Astrocyte (in vitro differentiated cells and primary cell): ENCODE measurements around the gene CTBP1. TPM values are rescaled to one million over a fixed set of nuclear protein-coding genes. Genes with fewer than 3 reads are reported as not detected.

Experiments
- DNase-seq: peaks from one replicate; pipeline ENCODE4 v3.0.0-alpha.2; 2010; ENCODE audit warnings: low read depth
- FAIRE-seq: peaks from 2 replicates; lab custom pipeline; 2011; peaks lifted over from hg19 to GRCh38; lab: Jason Lieb, UNC
- H2AFZ ChIP-seq: 2 replicates; pipeline ENCODE4 v1.6.0; 2012; ENCODE audit warnings: low read depth, low read length, inconsistent platforms
- H3K27ac ChIP-seq: 2 replicates; pipeline ENCODE4 v1.5.1; 2011; ENCODE audit warnings: low read depth, low read length, inconsistent platforms
- H3K27me3 ChIP-seq: 2 replicates; pipeline ENCODE4 v1.6.0; 2011; ENCODE audit warnings: low read length, inconsistent platforms; ENCODE audit not compliant: insufficient read depth
- H3K36me3 ChIP-seq: 2 replicates; pipeline ENCODE4 v1.5.1; 2011; ENCODE audit warnings: low read length, inconsistent platforms; ENCODE audit not compliant: insufficient read depth
- H3K4me1 ChIP-seq: 2 replicates; pipeline ENCODE4 v1.5.1; 2011; ENCODE audit warnings: low read length, inconsistent platforms; ENCODE audit not compliant: insufficient read depth
- H3K4me2 ChIP-seq: 2 replicates; pipeline ENCODE4 v1.6.0; 2012; ENCODE audit warnings: low read length, inconsistent platforms
- H3K4me3 ChIP-seq: 2 replicates; pipeline ENCODE4 v1.5.1; 2011; ENCODE audit warnings: low read depth, mild to moderate bottlenecking, low read length, inconsistent platforms; ENCODE audit not compliant: insufficient read depth
- H3K79me2 ChIP-seq: 2 replicates; pipeline ENCODE4 v1.6.0; 2012; ENCODE audit warnings: mild to moderate bottlenecking, low read length, inconsistent platforms; ENCODE audit not compliant: insufficient read depth
- H3K9ac ChIP-seq: 2 replicates; pipeline ENCODE4 v1.6.0; 2012; ENCODE audit warnings: mild to moderate bottlenecking, low read length, inconsistent platforms
- H3K9me3 ChIP-seq: 2 replicates; pipeline ENCODE4 v1.5.1; 2012; ENCODE audit warnings: low read depth, mild to moderate bottlenecking, low read length, inconsistent platforms; ENCODE audit not compliant: insufficient read depth
- H4K20me1 ChIP-seq: 2 replicates; pipeline ENCODE4 v1.6.0; 2012; ENCODE audit warnings: low read length, inconsistent platforms; ENCODE audit not compliant: insufficient read depth
- H3K27ac Mint-ChIP-seq: one replicate; pipeline ENCODE4 v1.8.0; 2021; ENCODE audit warnings: mild to moderate bottlenecking, mixed read lengths; ENCODE audit not compliant: unreplicated experiment
- H3K27me3 Mint-ChIP-seq: one replicate; pipeline ENCODE4 v1.8.0; 2021; ENCODE audit warnings: low read depth, mixed read lengths; ENCODE audit not compliant: unreplicated experiment
- H3K36me3 Mint-ChIP-seq: one replicate; pipeline ENCODE4 v1.8.0; 2021; ENCODE audit warnings: low read depth, mixed read lengths; ENCODE audit not compliant: unreplicated experiment
- H3K4me1 Mint-ChIP-seq: one replicate; pipeline ENCODE4 v1.8.0; 2021; ENCODE audit warnings: low read depth, mixed read lengths; ENCODE audit not compliant: unreplicated experiment
- H3K4me3 Mint-ChIP-seq: one replicate; pipeline ENCODE4 v1.8.0; 2021; ENCODE audit warnings: mild to moderate bottlenecking, moderate library complexity, mixed read lengths; ENCODE audit not compliant: unreplicated experiment
- H3K9me3 Mint-ChIP-seq: one replicate; pipeline ENCODE4 v1.8.0; 2021; ENCODE audit warnings: mild to moderate bottlenecking, mixed read lengths; ENCODE audit not compliant: unreplicated experiment
- CTCF ChIP-seq: IDR thresholded peaks from 2 replicates; pipeline ENCODE4 v1.5.1; 2011; ENCODE audit warnings: low read depth, mild to moderate bottlenecking, inconsistent platforms, low read length, moderate library complexity; ENCODE audit not compliant: insufficient read depth
- EZH2 ChIP-seq: IDR thresholded peaks from 2 replicates; pipeline ENCODE4 v1.6.1; 2012; ENCODE audit warnings: mild to moderate bottlenecking, low read length, inconsistent platforms; ENCODE audit not compliant: insufficient read depth
- total RNA-seq: library from RNA; stranded (reverse); gene quantifications from 2 replicates; pipeline ENCODE4 v1.2.1, GENCODE V29; 2021

The CTBP1 gene
- total RNA-seq, 1 donor from 2014 or later, result 136 TPM

- no peak overlapping the region for H3K27ac ChIP-seq
- TF ChIP-seq EZH2, result no peak
- TF ChIP-seq CTCF, result no peak
- Mint-ChIP-seq H3K4me3 (no peak overlapping the region), H3K9me3 (peaks cover 27% of the 10 kb centered on the region), H3K36me3 (peaks cover 6% of the 10 kb centered on the region), H3K27ac (no peak overlapping the region), H3K4me1 (no peaks in the 10 kb centered on the region), H3K27me3 (peaks cover 20% of the 10 kb centered on the region)
- no peaks in the 10 kb centered on the region for H3K36me3 ChIP-seq
- H3K4me1 ChIP-seq, result no peaks in the 10 kb centered on the region
- FAIRE-seq (no peak), DNase-seq (no peak)
- H4K20me1 ChIP-seq, result no peaks in the 10 kb centered on the region
- no peaks in the 10 kb centered on the region for H3K79me2 ChIP-seq
- H3K9ac ChIP-seq, result no peak overlapping the region
- no peak overlapping the region for H3K4me2 ChIP-seq
- no peak overlapping the region for H3K4me3 ChIP-seq
- H3K27me3 ChIP-seq, result no peaks in the 10 kb centered on the region
- no peak overlapping the region for H2AFZ ChIP-seq
- H3K9me3 ChIP-seq, result peaks cover 3% of the 10 kb centered on the region
These were observed 11.0 kb upstream of the CTBP1 start for GRCh38 chr4:1259966-1260365.

- H3K79me2 ChIP-seq, result no peaks in the 10 kb centered on the region
- Mint-ChIP-seq H3K9me3 (peaks cover 35% of the 10 kb centered on the region), H3K4me3 (no peak overlapping the region), H3K27ac (no peak overlapping the region), H3K27me3 (peaks cover 20% of the 10 kb centered on the region), H3K36me3 (peaks cover 4% of the 10 kb centered on the region), H3K4me1 (no peaks in the 10 kb centered on the region)
- no peak for TF ChIP-seq CTCF
- TF ChIP-seq EZH2, result no peak
- no peaks in the 10 kb centered on the region for H4K20me1 ChIP-seq
- H3K36me3 ChIP-seq, result no peaks in the 10 kb centered on the region
- no peak overlapping the region for H2AFZ ChIP-seq
- H3K4me1 ChIP-seq, result no peaks in the 10 kb centered on the region
- H3K9ac ChIP-seq, result no peak overlapping the region
- H3K4me2 ChIP-seq, result no peak overlapping the region
- H3K27ac ChIP-seq, result no peak overlapping the region
- no peaks in the 10 kb centered on the region for H3K27me3 ChIP-seq
- no peak overlapping the region for H3K4me3 ChIP-seq
- H3K9me3 ChIP-seq, result peaks cover 10% of the 10 kb centered on the region
- DNase-seq, result no peak
- no peak for FAIRE-seq
These were observed 9.5 kb upstream of the CTBP1 start for GRCh38 chr4:1258457-1258856.

- no peak overlapping the region for H2AFZ ChIP-seq
- H3K4me2 ChIP-seq, result no peak overlapping the region
- no peak overlapping the region for H3K27ac Mint-ChIP-seq
- no peaks in the 10 kb centered on the region for H3K4me1 Mint-ChIP-seq
- H3K27me3 Mint-ChIP-seq, result peaks cover 8% of the 10 kb centered on the region
- H3K36me3 ChIP-seq, result no peaks in the 10 kb centered on the region
- H3K79me2 ChIP-seq, result peaks cover 8% of the 10 kb centered on the region
- no peak overlapping the region for H3K4me3 Mint-ChIP-seq
- peaks cover 22% of the 10 kb centered on the region for H3K9me3 ChIP-seq
- peaks cover 22% of the 10 kb centered on the region for H3K36me3 Mint-ChIP-seq
- no peak overlapping the region for H3K27ac ChIP-seq
- no peaks in the 10 kb centered on the region for H4K20me1 ChIP-seq
- no peaks in the 10 kb centered on the region for H3K27me3 ChIP-seq
- TF ChIP-seq EZH2 (no peak), CTCF (no peak)
- no peak overlapping the region for H3K9ac ChIP-seq
- DNase-seq, result no peak
- no peaks in the 10 kb centered on the region for H3K4me1 ChIP-seq
- peaks cover 52% of the 10 kb centered on the region for H3K9me3 Mint-ChIP-seq
- FAIRE-seq, result no peak
- no peak overlapping the region for H3K4me3 ChIP-seq
These were observed 6.8 kb upstream of the CTBP1 start for GRCh38 chr4:1255699-1256098.
